Effector CD4-positive, alpha-beta T cell (primary cell): Measurements from ENCODE around the gene RHOC.
A peak's percentile ranks its signal among the peaks of the same experiment; 100 is the strongest.

ENCODE experiments used
- DNase-seq: peaks from one replicate; pipeline ENCODE4 v3.0.0-alpha.2; 2020

The RHOC gene

GRCh38 chr1:112675728-112676381 is 31.1 kb downstream of the RHOC start:
- no peak for DNase-seq

GRCh38 chr1:112674986-112675727 is 31.8 kb downstream of the RHOC start:
- peak; percentile 19 for DNase-seq

- peak; percentile 36 for DNase-seq
Measured at GRCh38 chr1:112674440-112674985, 32.4 kb downstream of the RHOC start, which contains the start of gene MOV10. Gene MOV10 (plus strand): TSS chr1:112674659. CDS start chr1:112674913, 254 bp downstream.

- DNase-seq: no peak
Measured at GRCh38 chr1:112673592-112674439, 33.1 kb downstream of the RHOC start.

GRCh38 chr1:112672842-112673241 is 34.1 kb downstream of the RHOC start:
- no peak for DNase-seq

- no peak for DNase-seq
Measured at GRCh38 chr1:112672009-112672408, 34.9 kb downstream of the RHOC start.

GRCh38 chr1:112666946-112667345 is 40.0 kb downstream of the RHOC start:
- DNase-seq: no peak

GRCh38 chr1:112665857-112666256 is 41.1 kb downstream of the RHOC start:
- DNase-seq: no peak

- DNase-seq: no peak
Measured at GRCh38 chr1:112651205-112651604, 55.7 kb downstream of the RHOC start.
